GM10847 (cell line): ENCODE measurements around the gene MS4A18.

Experiments used
- POLR2A ChIP-seq: IDR thresholded peaks from 2 replicates; pipeline ENCODE4 v1.6.1; 2011; ENCODE audit not compliant: insufficient read length; ENCODE audit errors: extremely low read depth

MS4A18 gene

GRCh38 chr11:60776167-60776566 lies 51.6 kb downstream of the MS4A18 start:
- TF ChIP-seq POLR2A = no peak

DNA sequence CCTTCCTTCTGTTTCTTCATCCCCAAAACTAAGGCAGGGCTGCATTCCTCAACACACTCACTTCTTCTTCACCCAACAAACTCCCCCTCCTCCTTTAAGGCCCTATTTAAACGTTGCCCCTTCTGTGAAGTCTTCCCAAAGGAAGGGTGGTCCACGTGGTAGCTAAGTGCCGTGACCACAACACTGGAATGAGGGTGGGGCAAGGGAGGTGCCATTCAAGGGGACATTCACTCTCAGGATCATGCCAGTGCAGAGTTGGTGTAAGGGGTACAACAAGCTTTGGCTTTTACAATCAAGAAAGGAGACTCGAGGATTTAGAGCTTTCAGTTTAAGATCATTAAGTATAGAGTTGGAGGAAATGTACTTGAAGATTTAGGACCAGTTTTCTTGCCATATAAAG lies 52.6 kb downstream of the MS4A18 start:
- no peak for TF ChIP-seq POLR2A

DNA sequence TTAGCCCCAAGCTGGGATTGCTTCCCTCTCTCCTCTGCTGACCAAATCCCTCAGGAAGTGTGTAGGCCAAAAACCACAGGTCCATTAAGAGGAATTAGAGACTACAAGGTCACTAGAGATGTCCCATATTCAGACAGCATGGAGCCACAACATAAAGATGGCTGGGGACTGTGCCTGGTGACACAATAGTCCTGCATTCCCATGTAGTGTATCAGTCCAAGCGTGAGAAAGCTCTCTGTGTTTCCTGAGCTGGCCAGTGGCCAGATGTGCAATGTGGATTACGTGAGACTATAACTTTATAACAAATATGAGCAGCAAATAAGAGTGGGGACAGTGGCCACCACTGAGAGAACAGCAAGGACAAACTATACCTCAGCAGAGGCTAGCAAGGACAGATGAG lies 53.1 kb downstream of the MS4A18 start:
- no peak for TF ChIP-seq POLR2A

DNA sequence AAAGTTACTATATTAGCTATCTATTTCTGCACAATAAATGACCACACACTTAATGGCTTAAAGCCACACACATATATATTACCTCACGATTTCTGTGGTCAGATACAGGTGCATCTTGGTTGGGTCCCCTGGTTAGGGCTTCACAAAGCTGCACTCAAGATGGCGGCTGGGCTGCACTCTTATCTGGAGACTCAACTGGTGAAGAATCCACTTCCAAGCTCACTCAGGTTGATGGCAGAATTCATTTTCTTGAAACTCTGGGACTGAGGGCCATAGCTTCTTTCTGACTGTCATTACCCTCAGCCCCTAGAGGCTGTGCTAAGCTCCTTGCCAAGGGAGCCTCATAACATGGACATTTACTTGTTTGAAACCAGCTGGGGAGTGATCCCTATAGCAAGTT lies 55.5 kb downstream of the MS4A18 start:
- no peak for TF ChIP-seq POLR2A

DNA sequence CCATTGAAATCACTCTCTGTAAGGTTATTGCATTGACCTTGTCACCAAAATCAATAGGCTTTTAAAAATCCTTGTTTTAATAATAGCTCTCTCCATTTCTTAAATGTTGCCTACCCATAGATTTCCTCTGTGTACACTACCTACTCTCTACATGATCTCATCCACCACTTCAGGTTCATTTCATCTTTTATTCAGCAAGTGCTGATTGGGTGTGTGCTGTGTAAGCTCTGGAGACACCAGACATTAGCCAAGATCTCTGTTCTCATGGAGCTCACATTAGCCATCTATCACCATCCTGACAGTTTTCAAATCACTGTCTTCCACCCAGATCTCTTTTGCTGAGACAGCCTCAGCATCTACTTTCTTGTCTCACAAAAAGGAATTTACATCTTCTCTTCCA lies 56.3 kb downstream of the MS4A18 start:
- no peak for TF ChIP-seq POLR2A

DNA sequence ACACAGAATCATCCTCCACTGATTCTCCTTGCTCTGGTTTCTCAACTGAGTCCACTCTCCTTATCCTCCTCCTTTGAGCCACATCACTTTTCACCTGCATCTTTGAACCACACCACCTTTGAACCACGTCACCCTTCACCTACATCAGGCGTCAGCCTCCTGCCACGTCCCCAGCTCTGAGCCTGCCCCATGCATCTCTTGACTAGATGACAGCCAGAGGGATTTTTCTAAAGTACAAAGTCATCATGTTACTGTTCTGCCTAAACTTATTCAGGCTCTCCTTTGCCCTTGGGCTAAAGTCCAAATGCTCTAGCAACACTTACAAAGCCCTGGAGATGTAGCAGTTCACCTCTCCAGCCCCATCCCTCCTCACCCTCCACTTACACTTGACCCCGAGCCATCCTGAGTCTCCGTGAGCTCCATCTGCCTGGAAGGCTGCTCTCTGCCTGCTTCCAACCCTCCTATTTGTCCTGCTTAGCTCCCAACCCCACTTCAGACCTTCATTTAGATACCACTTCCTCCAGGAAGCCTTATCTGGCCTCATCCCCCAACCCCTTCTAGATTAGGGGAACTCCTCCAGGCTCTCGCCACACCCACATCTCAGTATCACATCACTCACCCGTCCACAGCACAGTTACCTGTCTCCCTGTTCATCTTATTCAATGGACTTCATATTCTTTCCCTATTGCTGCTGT lies 56.9 kb downstream of the MS4A18 start:
- no peak for TF ChIP-seq POLR2A

- no peak for TF ChIP-seq POLR2A
Measured at GRCh38 chr11:60781981-60782316, 57.4 kb downstream of the MS4A18 start.

- no peak for TF ChIP-seq POLR2A
Measured at GRCh38 chr11:60782393-60783140, 58.0 kb downstream of the MS4A18 start.

GRCh38 chr11:60783141-60783484 lies 58.6 kb downstream of the MS4A18 start:
- no peak for TF ChIP-seq POLR2A

- TF ChIP-seq POLR2A = no peak
Measured at GRCh38 chr11:60783911-60784310, 59.4 kb downstream of the MS4A18 start.

GRCh38 chr11:60785136-60785535 lies 60.6 kb downstream of the MS4A18 start, which contains the start of gene MS4A10:
Gene MS4A10, plus strand, starts transcription at chr11:60785333. Its CDS starts 5,003 bp downstream, at chr11:60790336.
- no peak for TF ChIP-seq POLR2A

DNA sequence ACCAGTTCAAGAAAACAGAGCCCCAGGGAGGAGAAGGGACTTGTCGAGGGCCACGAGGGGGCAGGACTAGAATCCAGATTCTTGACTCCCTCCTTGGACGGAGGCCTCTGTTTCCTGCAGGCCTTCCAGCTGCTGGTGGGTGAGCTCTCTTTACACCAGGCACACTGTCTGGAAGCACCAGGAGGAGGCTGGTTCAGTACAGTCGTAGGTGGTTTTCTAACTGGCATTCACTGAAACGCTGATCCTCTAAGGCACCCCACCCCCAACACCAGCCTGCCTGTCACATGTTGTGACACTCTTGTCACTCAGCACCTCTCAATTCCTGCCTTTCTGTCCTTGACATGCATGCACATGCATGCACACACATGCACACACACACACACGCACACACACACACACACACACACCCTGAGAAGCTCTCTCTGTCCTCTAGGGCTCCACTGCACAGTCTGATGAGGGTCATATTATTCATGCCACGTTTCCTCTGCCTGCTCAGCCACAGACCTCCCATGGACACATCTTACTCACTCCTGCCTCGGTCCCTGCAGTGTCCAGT lies 61.4 kb downstream of the MS4A18 start:
- TF ChIP-seq POLR2A = no peak

- no peak for TF ChIP-seq POLR2A
Measured at GRCh38 chr11:60786811-60787567, 62.5 kb downstream of the MS4A18 start.

GRCh38 chr11:60788401-60789125 lies 64.0 kb downstream of the MS4A18 start:
- no peak for TF ChIP-seq POLR2A

- TF ChIP-seq POLR2A = no peak
Measured at GRCh38 chr11:60790726-60791125, 66.2 kb downstream of the MS4A18 start.
